ENCODE data around the gene TIGD4.

TIGD4 gene

DNA sequence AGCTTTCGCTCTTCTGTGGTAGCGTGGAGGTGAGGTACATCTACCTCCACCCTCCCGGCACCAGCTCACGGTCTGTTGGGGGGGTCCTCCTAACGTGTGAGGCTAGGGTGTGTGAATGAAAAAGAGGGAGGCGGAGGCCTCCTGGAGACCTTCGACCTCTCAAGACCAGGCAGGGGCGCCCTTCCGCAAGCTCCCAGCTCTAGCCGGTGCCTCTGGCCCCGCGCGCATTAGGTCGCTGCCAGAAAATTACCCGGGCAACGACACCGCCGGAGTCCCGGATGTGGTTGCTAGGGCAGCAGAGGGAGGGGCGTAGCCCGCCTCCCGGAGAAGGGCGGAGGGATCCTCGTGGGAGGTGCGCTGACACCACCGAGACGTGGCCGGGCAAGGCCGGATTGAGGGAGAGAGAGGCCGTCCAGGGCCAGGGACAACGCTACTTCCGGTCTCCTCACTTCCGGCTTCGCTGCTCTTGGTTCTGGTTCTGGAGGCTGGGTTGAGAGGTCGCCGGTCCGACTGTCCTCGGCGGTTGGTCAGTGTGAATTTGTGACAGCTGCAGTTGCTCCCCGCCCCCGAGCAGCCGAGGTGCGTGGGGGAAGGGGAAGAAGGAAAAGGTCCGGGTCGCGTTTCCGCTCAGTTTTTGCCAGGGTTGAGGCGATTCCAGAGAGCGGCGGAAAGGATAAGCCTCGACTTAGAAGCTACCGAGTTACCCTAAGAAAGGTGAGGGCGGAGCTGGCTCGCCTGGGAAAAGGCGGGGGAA is at the start of gene TIGD4, which contains the start of gene ARFIP1:
TIGD4 (minus strand) TSS at position 218 of the 754 bp plus-strand sequence. CDS start 8,726 bp downstream, outside the sequence.
ARFIP1 (plus strand) TSS at position 442 of the 754 bp plus-strand sequence. CDS start 49,680 bp downstream, outside the sequence.
- peak; percentile 99 for DNase-seq

GRCh38 chr4:152828122-152828521 is 48.6 kb upstream of the TIGD4 start:
- no peak for DNase-seq

DNA sequence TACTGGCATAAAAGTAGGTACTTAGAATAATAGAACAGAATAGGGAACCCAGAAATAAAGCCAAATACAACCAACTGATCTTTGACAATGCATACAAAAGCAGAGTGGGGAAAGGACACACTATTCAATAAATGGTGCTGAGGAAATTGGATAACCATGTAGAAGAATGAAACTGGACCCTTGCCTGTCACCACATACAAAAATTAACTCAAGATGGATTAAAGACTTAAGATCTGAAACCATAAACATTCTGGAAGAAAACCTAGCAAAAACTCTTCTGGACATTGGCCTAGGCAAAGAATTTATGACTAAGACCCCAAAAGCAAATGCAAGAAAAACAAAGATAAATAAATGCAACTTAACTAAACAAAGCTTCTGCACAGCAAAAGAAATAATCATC is 45.8 kb upstream of the TIGD4 start:
- DNase-seq = no peak

- DNase-seq = no peak
These were observed 45.0 kb upstream of the TIGD4 start for GRCh38 chr4:152824561-152824960.

GRCh38 chr4:152822323-152822722 is 42.8 kb upstream of the TIGD4 start:
- no peak for DNase-seq

GRCh38 chr4:152820073-152820472 is 40.5 kb upstream of the TIGD4 start:
- DNase-seq = no peak

DNA sequence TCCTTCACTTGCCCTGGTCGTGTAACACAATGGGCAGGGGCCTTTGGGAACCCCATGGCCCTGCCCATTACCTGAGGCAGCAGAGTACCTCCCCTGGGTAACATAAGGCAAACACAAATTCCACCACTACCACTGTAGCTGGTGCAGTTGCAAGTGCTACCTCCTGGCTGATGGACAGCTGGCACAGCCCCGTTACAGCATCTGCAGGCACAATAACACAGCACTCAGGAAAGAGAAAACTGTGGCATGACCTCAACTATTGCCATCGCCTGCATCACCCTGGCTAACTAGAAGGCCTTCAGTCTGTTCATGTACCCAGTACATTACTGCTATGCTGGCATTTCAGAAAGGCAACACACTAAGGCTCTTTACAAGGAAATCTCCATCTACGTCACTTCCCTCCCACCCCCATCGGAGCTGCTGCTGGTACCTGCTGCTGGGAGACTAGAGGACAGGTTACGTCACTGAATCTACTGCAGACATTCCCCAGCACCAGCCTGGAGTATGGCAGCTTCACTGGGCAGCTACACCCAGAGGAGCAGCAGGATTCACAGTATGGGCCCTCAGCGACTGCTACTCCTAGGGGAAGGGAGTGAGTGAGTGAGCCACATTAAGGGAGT is 39.6 kb upstream of the TIGD4 start:
- no peak for DNase-seq

GRCh38 chr4:152817331-152817730 is 37.8 kb upstream of the TIGD4 start:
- no peak for DNase-seq

DNA sequence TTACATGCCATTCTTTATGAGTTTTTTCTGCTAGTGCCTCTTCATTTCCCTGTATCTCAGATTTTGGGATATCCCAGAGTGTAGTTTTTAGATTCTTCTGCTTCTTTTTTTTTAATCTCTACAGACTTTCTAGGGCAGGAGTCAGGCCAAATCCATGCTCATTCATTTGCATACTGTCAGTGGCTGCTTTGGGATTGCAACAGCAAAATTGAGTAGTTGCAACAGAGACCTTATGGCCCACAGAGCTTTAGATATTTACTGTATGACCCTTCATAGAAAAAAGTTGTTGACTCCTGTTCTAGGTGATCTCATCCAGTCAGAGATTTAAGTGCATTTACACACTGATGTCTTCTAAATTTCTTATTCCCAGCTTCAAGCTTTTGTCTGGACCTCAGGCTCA is 35.5 kb upstream of the TIGD4 start:
- DNase-seq = no peak

- DNase-seq = no peak
These were observed 31.3 kb upstream of the TIGD4 start for GRCh38 chr4:152810715-152811287.

DNA sequence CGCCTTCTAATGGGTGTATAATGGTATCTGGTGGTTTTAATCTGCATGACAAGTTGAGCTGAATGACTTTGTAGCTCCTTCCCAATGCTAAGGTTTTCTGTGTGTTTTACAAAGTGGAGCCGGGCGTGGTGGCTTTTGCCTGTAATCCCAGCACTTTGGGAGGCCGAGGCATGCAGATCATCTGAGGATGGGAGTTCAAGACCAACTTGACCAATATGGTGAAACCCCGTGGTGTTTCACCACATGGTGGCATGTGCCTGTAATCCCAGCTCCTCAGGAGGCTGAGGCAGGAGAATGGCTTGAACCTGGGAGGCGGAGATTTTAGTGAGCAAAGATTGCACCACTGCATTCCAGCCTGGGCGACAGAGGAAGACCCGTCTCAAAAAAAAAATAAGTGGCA is 29.1 kb upstream of the TIGD4 start:
- DNase-seq = no peak

DNA sequence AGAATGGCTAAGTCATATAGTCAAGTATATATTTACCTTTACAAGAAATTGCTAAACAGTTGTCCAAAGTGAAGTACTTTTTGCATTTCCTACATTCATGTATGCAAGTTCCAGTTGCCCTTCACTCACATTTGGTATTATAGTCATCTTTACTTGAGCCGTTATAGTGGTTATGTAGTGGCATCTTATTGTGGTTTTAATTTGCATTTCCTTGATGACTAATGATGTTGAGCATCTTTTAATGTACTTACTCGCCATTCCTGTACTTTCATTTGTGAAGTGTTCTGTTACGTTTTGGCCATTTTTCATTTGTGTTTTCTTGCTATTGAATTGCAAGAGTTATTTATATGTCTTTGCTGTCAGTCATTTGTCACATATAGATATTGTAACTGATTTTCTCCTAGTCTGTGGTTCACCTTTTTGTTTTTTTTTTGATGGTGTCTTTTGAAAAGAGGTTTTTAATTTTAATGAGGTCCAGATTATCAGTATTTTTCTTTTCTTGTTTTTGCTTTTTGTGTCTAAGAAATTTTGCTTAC is 27.8 kb upstream of the TIGD4 start:
- no peak for DNase-seq

GRCh38 chr4:152806501-152807125 is 27.1 kb upstream of the TIGD4 start:
- no peak for DNase-seq

GRCh38 chr4:152805818-152806217 is 26.3 kb upstream of the TIGD4 start:
- DNase-seq = no peak

DNA sequence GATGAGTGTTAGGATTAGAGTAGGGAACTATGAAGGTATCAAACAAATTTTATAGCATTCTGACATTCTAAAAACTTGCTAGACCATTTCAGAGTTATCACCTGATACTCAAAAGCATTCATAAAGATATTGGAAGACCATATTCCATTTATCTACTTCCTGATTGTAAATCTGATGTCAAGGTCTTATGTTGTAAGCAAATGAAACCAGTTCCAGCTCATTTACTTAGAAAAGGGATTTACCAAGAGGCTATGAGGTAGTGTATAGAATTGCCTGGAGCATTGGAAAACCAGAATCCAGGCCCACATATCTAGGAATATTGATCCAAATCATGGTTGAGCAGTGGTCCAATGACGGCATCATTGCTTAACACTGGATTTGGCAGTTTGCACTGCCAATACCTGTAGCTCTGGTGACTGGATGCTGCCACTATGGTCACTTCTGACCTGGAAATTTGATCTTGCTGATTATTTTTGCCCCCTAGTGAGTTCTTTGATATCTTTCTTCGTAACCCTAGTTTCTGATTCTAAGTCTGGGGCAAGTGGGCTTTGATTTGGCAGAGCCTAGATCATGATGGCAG is 25.6 kb upstream of the TIGD4 start:
- no peak for DNase-seq

DNA sequence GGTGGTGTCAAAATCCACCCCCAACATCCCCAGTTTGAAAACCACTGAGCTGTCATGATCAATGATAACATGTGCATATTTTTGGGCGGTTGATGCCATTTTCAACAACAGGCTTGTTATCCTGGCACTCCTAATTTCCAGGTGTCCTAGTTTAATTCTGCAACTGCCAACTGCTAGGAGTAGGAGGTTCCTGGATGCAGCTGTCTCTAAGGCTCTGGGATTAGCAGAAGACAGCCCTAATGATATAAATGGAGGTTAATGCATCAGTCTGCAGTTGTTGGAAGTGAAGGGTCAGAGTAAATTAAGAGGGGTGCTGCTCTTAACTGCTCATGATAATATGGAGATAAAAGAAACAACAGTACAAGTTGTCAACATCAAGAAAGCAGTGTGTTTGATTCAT is 24.0 kb upstream of the TIGD4 start:
- no peak for DNase-seq

- no peak for DNase-seq
These were observed 16.4 kb upstream of the TIGD4 start for GRCh38 chr4:152795891-152796290.

DNA sequence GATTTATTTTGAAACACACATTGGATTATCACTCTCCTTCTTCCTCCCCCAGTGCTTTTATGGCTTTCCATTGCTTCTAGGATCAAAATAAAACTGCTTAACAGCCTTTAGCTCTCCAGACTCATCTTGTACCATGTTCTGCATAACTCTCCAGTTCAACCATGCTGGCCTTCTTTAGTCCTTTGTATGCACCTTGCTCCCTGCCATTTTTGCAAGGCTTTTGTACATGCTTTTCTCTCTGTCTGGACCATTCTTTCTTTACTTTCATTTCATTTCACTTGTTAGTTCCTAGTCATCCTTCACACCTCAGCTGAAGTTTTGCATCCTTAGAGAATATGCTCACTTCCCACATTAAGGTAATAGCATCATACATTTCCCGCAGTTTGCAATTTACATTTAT is 7.1 kb upstream of the TIGD4 start:
- no peak for DNase-seq

GRCh38 chr4:152785639-152786615 is 6.4 kb upstream of the TIGD4 start:
- DNase-seq = no peak

DNA sequence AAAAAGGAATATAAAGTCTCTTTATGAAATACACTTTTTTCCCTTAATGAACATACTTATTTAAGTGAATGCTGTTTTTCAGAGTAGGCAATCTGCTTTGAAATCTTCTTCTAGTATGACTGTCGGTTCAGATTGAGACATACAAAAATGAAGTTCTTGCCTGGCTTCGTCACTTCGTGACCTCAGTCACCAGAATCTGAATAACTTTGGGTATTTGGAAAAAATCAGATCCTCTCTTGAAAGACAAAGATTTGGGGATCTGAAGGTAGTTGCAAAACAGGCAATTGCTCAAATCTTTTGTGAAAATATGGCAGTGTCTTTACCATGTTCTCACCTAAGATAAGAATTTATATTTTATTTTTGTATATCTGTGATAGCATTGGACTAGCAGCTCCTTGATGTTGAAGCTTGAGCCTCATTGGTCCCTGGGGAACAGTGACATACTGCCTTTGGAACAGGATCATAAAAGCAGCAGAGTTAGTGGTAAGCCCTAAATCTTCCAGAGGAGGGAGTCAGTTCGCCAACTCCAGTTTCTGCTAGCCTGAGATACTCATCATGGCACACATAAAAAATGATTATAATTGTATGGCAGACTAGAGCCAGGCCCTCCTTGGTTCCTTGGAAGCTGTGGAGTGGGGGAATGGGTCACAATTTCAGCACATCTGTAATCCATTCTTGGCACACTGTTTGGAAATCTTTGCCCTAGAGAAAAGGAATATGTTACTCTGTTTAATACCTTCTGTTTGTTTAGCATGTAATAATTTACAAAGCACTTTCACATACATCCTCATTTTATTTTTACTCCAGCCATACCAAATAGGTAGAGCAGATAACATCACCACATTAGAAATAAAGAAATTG is 5.2 kb upstream of the TIGD4 start:
- no peak for DNase-seq
